ENCODE data around the gene SCN2A.
"Not testable (repeated sequence)": the region's sequence is repeated elsewhere in the genome, so short reads cannot be mapped to it uniquely, and the experiment has no call there.

SCN2A gene

GRCh38 chr2:165349181-165349580 lies 110.0 kb downstream of the SCN2A start:
- no peaks in the 10 kb centered on the region for H3K27me3 ChIP-seq (ENCODE audit: insufficient read depth, low read length)
- H3K9me3 ChIP-seq (ENCODE audit: insufficient read depth, low read depth, low read length) = no peaks in the 10 kb centered on the region
- H3K4me3 ChIP-seq (ENCODE audit: low read length) = no peak overlapping the region
- no peak overlapping the region for H3K27ac ChIP-seq (ENCODE audit: low read length)
- no peaks in the 10 kb centered on the region for H3K4me1 ChIP-seq (ENCODE audit: insufficient read depth, low read length)
- no peaks in the 10 kb centered on the region for H3K36me3 ChIP-seq (ENCODE audit: insufficient read depth, low read depth, low read length)
- H3K9ac ChIP-seq (ENCODE audit: low read depth, low read length) = no peak overlapping the region

GRCh38 chr2:165357758-165358157 lies 118.5 kb downstream of the SCN2A start:
- Histone ChIP-seq H3K27me3 (ENCODE audit: insufficient read depth, low read length) (no peaks in the 10 kb centered on the region), H3K9me3 (ENCODE audit: insufficient read depth, low read depth, low read length) (no peaks in the 10 kb centered on the region), H3K36me3 (ENCODE audit: insufficient read depth, low read depth, low read length) (no peaks in the 10 kb centered on the region), H3K9ac (ENCODE audit: low read depth, low read length) (no peak overlapping the region), H3K4me3 (ENCODE audit: low read length) (no peak overlapping the region), H3K27ac (ENCODE audit: low read length) (peak overlapping the region; percentile 73), H3K4me1 (ENCODE audit: insufficient read depth, low read length) (peaks cover 17% of the 10 kb centered on the region)

GRCh38 chr2:165361514-165361913 lies 122.3 kb downstream of the SCN2A start:
- H3K9ac ChIP-seq (ENCODE audit: low read depth, low read length) = no peak overlapping the region
- peaks cover 17% of the 10 kb centered on the region for H3K4me1 ChIP-seq (ENCODE audit: insufficient read depth, low read length)
- H3K27ac ChIP-seq (ENCODE audit: low read length) = no peak overlapping the region
- H3K27me3 ChIP-seq (ENCODE audit: insufficient read depth, low read length) = no peaks in the 10 kb centered on the region
- H3K36me3 ChIP-seq (ENCODE audit: insufficient read depth, low read depth, low read length) = no peaks in the 10 kb centered on the region
- no peaks in the 10 kb centered on the region for H3K9me3 ChIP-seq (ENCODE audit: insufficient read depth, low read depth, low read length)
- H3K4me3 ChIP-seq (ENCODE audit: low read length) = no peak overlapping the region

- no peaks in the 10 kb centered on the region for H3K27me3 ChIP-seq (ENCODE audit: insufficient read depth, low read length)
- H3K9ac ChIP-seq (ENCODE audit: low read depth, low read length) = peak overlapping the region; percentile 11; the same call in 1 of the 2 replicates
- H3K4me3 ChIP-seq (ENCODE audit: low read length) = peak overlapping the region; percentile 14; the same call in 1 of the 2 replicates
- no peaks in the 10 kb centered on the region for H3K9me3 ChIP-seq (ENCODE audit: insufficient read depth, low read depth, low read length)
- peaks cover 30% of the 10 kb centered on the region for H3K4me1 ChIP-seq (ENCODE audit: insufficient read depth, low read length)
- H3K27ac ChIP-seq (ENCODE audit: low read length) = no peak overlapping the region
- H3K36me3 ChIP-seq (ENCODE audit: insufficient read depth, low read depth, low read length) = no peaks in the 10 kb centered on the region
Measured at GRCh38 chr2:165369131-165369897, 130.1 kb downstream of the SCN2A start.

GRCh38 chr2:165369898-165370296 lies 130.7 kb downstream of the SCN2A start:
- Histone ChIP-seq H3K9ac (ENCODE audit: low read depth, low read length) (peak overlapping the region; percentile 11; the same call in 1 of the 2 replicates), H3K27me3 (ENCODE audit: insufficient read depth, low read length) (no peaks in the 10 kb centered on the region), H3K36me3 (ENCODE audit: insufficient read depth, low read depth, low read length) (no peaks in the 10 kb centered on the region), H3K4me1 (ENCODE audit: insufficient read depth, low read length) (peaks cover 30% of the 10 kb centered on the region), H3K27ac (ENCODE audit: low read length) (no peak overlapping the region), H3K9me3 (ENCODE audit: insufficient read depth, low read depth, low read length) (no peaks in the 10 kb centered on the region), H3K4me3 (ENCODE audit: low read length) (peak overlapping the region; percentile 14; the same call in 1 of the 2 replicates)

- Histone ChIP-seq H3K4me1 (ENCODE audit: insufficient read depth, low read length) (peaks cover 30% of the 10 kb centered on the region), H3K36me3 (ENCODE audit: insufficient read depth, low read depth, low read length) (no peaks in the 10 kb centered on the region), H3K4me3 (ENCODE audit: low read length) (no peak overlapping the region), H3K27me3 (ENCODE audit: insufficient read depth, low read length) (no peaks in the 10 kb centered on the region), H3K9ac (ENCODE audit: low read depth, low read length) (no peak overlapping the region), H3K27ac (ENCODE audit: low read length) (no peak overlapping the region), H3K9me3 (ENCODE audit: insufficient read depth, low read depth, low read length) (no peaks in the 10 kb centered on the region)
Measured at GRCh38 chr2:165371356-165371755, 132.1 kb downstream of the SCN2A start.

GRCh38 chr2:165373278-165374010 lies 134.2 kb downstream of the SCN2A start:
- Histone ChIP-seq H3K4me1 (ENCODE audit: insufficient read depth, low read length) (peaks cover 30% of the 10 kb centered on the region), H3K4me3 (ENCODE audit: low read length) (peak overlapping the region; percentile 42; the same call in 1 of the 2 replicates), H3K27me3 (ENCODE audit: insufficient read depth, low read length) (no peaks in the 10 kb centered on the region), H3K27ac (ENCODE audit: low read length) (no peak overlapping the region), H3K9me3 (ENCODE audit: insufficient read depth, low read depth, low read length) (no peaks in the 10 kb centered on the region), H3K36me3 (ENCODE audit: insufficient read depth, low read depth, low read length) (no peaks in the 10 kb centered on the region), H3K9ac (ENCODE audit: low read depth, low read length) (no peak overlapping the region)

GRCh38 chr2:165376571-165376975 lies 137.4 kb downstream of the SCN2A start:
- no peak overlapping the region for H3K9ac ChIP-seq (ENCODE audit: low read depth, low read length)

GRCh38 chr2:165382362-165382761 lies 143.1 kb downstream of the SCN2A start:
- Histone ChIP-seq H3K27ac (ENCODE audit: low read length) (no peak overlapping the region), H3K9ac (ENCODE audit: low read depth, low read length) (no peak overlapping the region), H3K36me3 (ENCODE audit: insufficient read depth, low read depth, low read length) (no peaks in the 10 kb centered on the region), H3K27me3 (ENCODE audit: insufficient read depth, low read length) (no peaks in the 10 kb centered on the region), H3K9me3 (ENCODE audit: insufficient read depth, low read depth, low read length) (no peaks in the 10 kb centered on the region), H3K4me1 (ENCODE audit: insufficient read depth, low read length) (no peaks in the 10 kb centered on the region), H3K4me3 (ENCODE audit: low read length) (no peak overlapping the region)

More at GRCh38 chr2:165376571-165376975, 137.4 kb downstream of the SCN2A start:
- Histone ChIP-seq H3K9me3 (ENCODE audit: insufficient read depth, low read depth, low read length) (no peaks in the 10 kb centered on the region), H3K4me1 (ENCODE audit: insufficient read depth, low read length) (peaks cover 18% of the 10 kb centered on the region; the same call in 1 of the 2 replicates), H3K27me3 (ENCODE audit: insufficient read depth, low read length) (no peaks in the 10 kb centered on the region), H3K27ac (ENCODE audit: low read length) (no peak overlapping the region), H3K4me3 (ENCODE audit: low read length) (no peak overlapping the region), H3K36me3 (ENCODE audit: insufficient read depth, low read depth, low read length) (no peaks in the 10 kb centered on the region)

- no peak overlapping the region for H3K4me3 ChIP-seq (ENCODE audit: low read length)
- no peaks in the 10 kb centered on the region for H3K9me3 ChIP-seq (ENCODE audit: insufficient read depth, low read depth, low read length)
- no peaks in the 10 kb centered on the region for H3K27me3 ChIP-seq (ENCODE audit: insufficient read depth, low read length)
- no peaks in the 10 kb centered on the region for H3K36me3 ChIP-seq (ENCODE audit: insufficient read depth, low read depth, low read length)
- no peaks in the 10 kb centered on the region; the same call in 1 of the 2 replicates for H3K4me1 ChIP-seq (ENCODE audit: insufficient read depth, low read length)
- no peak overlapping the region for H3K27ac ChIP-seq (ENCODE audit: low read length)
- H3K9ac ChIP-seq (ENCODE audit: low read depth, low read length) = no peak overlapping the region
Measured at GRCh38 chr2:165390875-165391274, 151.7 kb downstream of the SCN2A start.

- H3K36me3 ChIP-seq (ENCODE audit: insufficient read depth, low read depth, low read length) = no peaks in the 10 kb centered on the region
- H3K9ac ChIP-seq (ENCODE audit: low read depth, low read length) = no peak overlapping the region
- no peaks in the 10 kb centered on the region for H3K9me3 ChIP-seq (ENCODE audit: insufficient read depth, low read depth, low read length)
- no peak overlapping the region for H3K27ac ChIP-seq (ENCODE audit: low read length)
- H3K4me3 ChIP-seq (ENCODE audit: low read length) = no peak overlapping the region
- H3K27me3 ChIP-seq (ENCODE audit: insufficient read depth, low read length) = no peaks in the 10 kb centered on the region
- no peaks in the 10 kb centered on the region; the same call in 1 of the 2 replicates for H3K4me1 ChIP-seq (ENCODE audit: insufficient read depth, low read length)
Measured at GRCh38 chr2:165391791-165392190, 152.6 kb downstream of the SCN2A start.

GRCh38 chr2:165398603-165399002 lies 159.4 kb downstream of the SCN2A start:
- H3K4me1 ChIP-seq (ENCODE audit: insufficient read depth, low read length); H3K36me3 ChIP-seq (ENCODE audit: insufficient read depth, low read depth, low read length); H3K4me3 ChIP-seq (ENCODE audit: low read length); H3K9ac ChIP-seq (ENCODE audit: low read depth, low read length); H3K9me3 ChIP-seq (ENCODE audit: insufficient read depth, low read depth, low read length); H3K27ac ChIP-seq (ENCODE audit: low read length); H3K27me3 ChIP-seq (ENCODE audit: insufficient read depth, low read length): not testable (repeated sequence)
